Measurements from ENCODE around the gene MPP3. TPM values are rescaled to one million over a fixed set of nuclear protein-coding genes. Genes with fewer than 3 reads are reported as not detected.

MPP3 gene
- total RNA-seq, 1 experiment from 2014 or later = 5.7 TPM

GRCh38 chr17:43754947-43755346 is 78.0 kb downstream of the MPP3 start:
- no peak overlapping the region for H3K27ac ChIP-seq (ENCODE audit: low read depth, low read length, poor library complexity, severe bottlenecking)
- no peak for DNase-seq (ENCODE audit: low spot score)
- ChIA-PET CTCF (no interaction called here), POLR2A (ENCODE audit: low non-redundant PET) (interaction anchor here (0.6 kb wide), 1 partner anchor 351 kb away, joined by 3 read pairs; no protein-coding TSS in a partner anchor)
- TF ChIP-seq CTCF (conservative IDR thresholded peaks at IDR 0.05; ENCODE audit: low read depth, low read length) (no peak), EZH2 (IDR thresholded peaks at IDR 0.05; ENCODE audit: borderline replicate concordance, low read depth, low read length, poor library complexity, severe bottlenecking) (no peak)
- H3K4me1 ChIP-seq (ENCODE audit: insufficient read depth, low read length, poor library complexity, severe bottlenecking) = no peaks in the 10 kb centered on the region
- H3K27me3 ChIP-seq (replicated peaks; ENCODE audit: insufficient read depth, low read depth, low read length, poor library complexity) = no peaks in the 10 kb centered on the region
- H3K36me3 ChIP-seq (ENCODE audit: insufficient read depth, low read length, poor library complexity, severe bottlenecking) = no peaks in the 10 kb centered on the region
- BruUV-seq (replicated peaks) = no TSS peak
- H3K9me3 ChIP-seq (ENCODE audit: low read depth, low read length, poor library complexity, severe bottlenecking) = no peaks in the 10 kb centered on the region
- no peak overlapping the region for H3K4me3 ChIP-seq (ENCODE audit: low read depth, low read length, poor library complexity, severe bottlenecking)
- intact Hi-C loops (cut with micrococcal nuclease; ENCODE audit: unreplicated experiment) = no loop called here

- Histone ChIP-seq H3K27me3 (replicated peaks; ENCODE audit: insufficient read depth, low read depth, low read length, poor library complexity) (no peaks in the 10 kb centered on the region), H3K36me3 (ENCODE audit: insufficient read depth, low read length, poor library complexity, severe bottlenecking) (no peaks in the 10 kb centered on the region), H3K4me1 (ENCODE audit: insufficient read depth, low read length, poor library complexity, severe bottlenecking) (no peaks in the 10 kb centered on the region), H3K4me3 (ENCODE audit: low read depth, low read length, poor library complexity, severe bottlenecking) (no peak overlapping the region), H3K27ac (ENCODE audit: low read depth, low read length, poor library complexity, severe bottlenecking) (no peak overlapping the region), H3K9me3 (ENCODE audit: low read depth, low read length, poor library complexity, severe bottlenecking) (no peaks in the 10 kb centered on the region)
- no TSS peak for BruUV-seq (replicated peaks)
- no peak for DNase-seq (ENCODE audit: low spot score)
- ChIA-PET POLR2A (ENCODE audit: low non-redundant PET) (no interaction called here), CTCF (no interaction called here)
- TF ChIP-seq EZH2 (IDR thresholded peaks at IDR 0.05; ENCODE audit: borderline replicate concordance, low read depth, low read length, poor library complexity, severe bottlenecking) = no peak
- TF ChIP-seq CTCF (conservative IDR thresholded peaks at IDR 0.05; ENCODE audit: low read depth, low read length) = no peak
- intact Hi-C loops (cut with micrococcal nuclease; ENCODE audit: unreplicated experiment) = no loop called here
Measured at GRCh38 chr17:43753493-43754129, 79.3 kb downstream of the MPP3 start.

Other genes starting within 250 kb of the MPP3 start
- gene MEOX1, start 171.2 kb downstream of the MPP3 start, total RNA-seq (2021) = 0.82 and 1.1 TPM in 2 replicates
- gene SOST, start 74.4 kb downstream of the MPP3 start, total RNA-seq (2021) = not detected in 2 replicates
- 20.4 and 22.9 TPM in 2 replicates for gene DUSP3, start 54.2 kb downstream of the MPP3 start, total RNA-seq (2021)
- gene CFAP97D1, start 52.7 kb downstream of the MPP3 start, total RNA-seq (2021) = not detected in 2 replicates
- not detected in 2 replicates for gene CD300LG, start 14.0 kb upstream of the MPP3 start, total RNA-seq (2021)
- gene MPP2, start 74.4 kb upstream of the MPP3 start, total RNA-seq (2021) = 2.6 and 4.0 TPM in 2 replicates
- gene PPY, start 109.3 kb upstream of the MPP3 start, total RNA-seq (2021) = not detected in 2 replicates
- not detected in 2 replicates for gene PYY, start 120.8 kb upstream of the MPP3 start, total RNA-seq (2021)
- 0.24 and 0.50 TPM in 2 replicates for gene NAGS, start 171.5 kb upstream of the MPP3 start, total RNA-seq (2021)
- gene TMEM101, start 181.8 kb upstream of the MPP3 start, total RNA-seq (2021) = 12.7 TPM in 2 replicates
- 47.5 and 52.5 TPM in 2 replicates for gene LSM12, start 233.5 kb upstream of the MPP3 start, total RNA-seq (2021)
- 47.0 and 57.9 TPM in 2 replicates for gene G6PC3, start 237.6 kb upstream of the MPP3 start, total RNA-seq (2021)

All from A673 (cell line).